A673 (cell line): ENCODE data around the gene ZNF334. TPM values are rescaled to one million over a fixed set of nuclear protein-coding genes. Genes with fewer than 3 reads are reported as not detected.

Experiments used
- BruUV-seq: library from RNA; stranded (reverse); fragments of 400-500 nt; replicated peaks from 2 replicates; lab custom pipeline; 2021; lab: Mats Ljungman, UMichigan
- CTCF ChIA-PET: fragments of 300-600 bp; sonication (Branson Sonifier 250); formaldehyde crosslinking; loops from one replicate; lab custom pipeline; 2022; ENCODE audit warnings: antibody characterized with exemption; lab: Charles Lee
- POLR2A ChIA-PET: fragments of 300-600 bp; sonication (Branson Sonifier 250); formaldehyde crosslinking; loops from one replicate; lab custom pipeline; 2022; ENCODE audit warnings: antibody characterized with exemption; ENCODE audit not compliant: low non-redundant PET; lab: Charles Lee
- DNase-seq: peaks from one replicate; pipeline ENCODE4 v3.0.0-alpha.2; 2015; ENCODE audit warnings: low spot score
- H3K27ac ChIP-seq: fragments of 200-600 bp; sonication (generic); 2 replicates; pipeline ENCODE4 v1.5.1; 2016; ENCODE audit warnings: mixed run types, low read depth, mild to moderate bottlenecking, mixed read lengths, antibody characterized with exemption, low read length; ENCODE audit not compliant: poor library complexity, severe bottlenecking
- H3K27me3 ChIP-seq: fragments of 200-600 bp; sonication (generic); replicated peaks from 2 replicates; pipeline ENCODE4 v1.6.1; 2017; ENCODE audit warnings: mixed run types, low read depth, mild to moderate bottlenecking, mixed read lengths, antibody characterized with exemption, low read length; ENCODE audit not compliant: insufficient read depth, poor library complexity
- H3K36me3 ChIP-seq: fragments of 200-600 bp; sonication (generic); 2 replicates; pipeline ENCODE4 v1.6.1; 2016; ENCODE audit warnings: mixed run types, mild to moderate bottlenecking, mixed read lengths, antibody characterized with exemption, low read length; ENCODE audit not compliant: insufficient read depth, poor library complexity, severe bottlenecking
- H3K4me1 ChIP-seq: fragments of 200-600 bp; sonication (generic); 2 replicates; pipeline ENCODE4 v1.6.1; 2017; ENCODE audit warnings: mixed run types, mild to moderate bottlenecking, mixed read lengths, antibody characterized with exemption, low read length; ENCODE audit not compliant: insufficient read depth, poor library complexity, severe bottlenecking
- H3K4me3 ChIP-seq: fragments of 200-600 bp; sonication (generic); 2 replicates; pipeline ENCODE4 v1.5.1; 2016; ENCODE audit warnings: low read depth, mixed run types, mild to moderate bottlenecking, mixed read lengths, low read length; ENCODE audit not compliant: poor library complexity, severe bottlenecking
- H3K9me3 ChIP-seq: fragments of 200-600 bp; sonication (generic); 2 replicates; pipeline ENCODE4 v1.6.1; 2016; ENCODE audit warnings: mixed run types, low read depth, mild to moderate bottlenecking, mixed read lengths, antibody characterized with exemption, low read length; ENCODE audit not compliant: poor library complexity, severe bottlenecking
- EZH2 ChIP-seq: fragments of 200-600 bp; sonication (generic); IDR thresholded peaks from 2 replicates; pipeline ENCODE4 v1.6.1; 2017; ENCODE audit warnings: borderline replicate concordance, low read depth, mild to moderate bottlenecking, mixed read lengths, antibody characterized with exemption, low read length; ENCODE audit not compliant: poor library complexity, severe bottlenecking
- intact Hi-C: fragments of 100-400 bp; cut with micrococcal nuclease; formaldehyde crosslinking; loops from one replicate; pipeline ENCODE4 v1.10.0; 2022; ENCODE audit not compliant: unreplicated experiment
- total RNA-seq: library from RNA; stranded (reverse); gene quantifications from 2 replicates; pipeline ENCODE4 v1.2.3, GENCODE V29; 2021
- TF ChIP-seq, protein P1 (sequence below): fragments of 300-800, 200-600 bp; sonication (generic); conservative IDR thresholded peaks from 2 replicates; pipeline ENCODE4 v1.5.1; 2017; ENCODE audit warnings: low read depth, mild to moderate bottlenecking, antibody characterized with exemption, low read length, moderate library complexity, mixed read lengths

Gene ZNF334
- total RNA-seq, 1 experiment from 2014 or later = 4.5 TPM

DNA sequence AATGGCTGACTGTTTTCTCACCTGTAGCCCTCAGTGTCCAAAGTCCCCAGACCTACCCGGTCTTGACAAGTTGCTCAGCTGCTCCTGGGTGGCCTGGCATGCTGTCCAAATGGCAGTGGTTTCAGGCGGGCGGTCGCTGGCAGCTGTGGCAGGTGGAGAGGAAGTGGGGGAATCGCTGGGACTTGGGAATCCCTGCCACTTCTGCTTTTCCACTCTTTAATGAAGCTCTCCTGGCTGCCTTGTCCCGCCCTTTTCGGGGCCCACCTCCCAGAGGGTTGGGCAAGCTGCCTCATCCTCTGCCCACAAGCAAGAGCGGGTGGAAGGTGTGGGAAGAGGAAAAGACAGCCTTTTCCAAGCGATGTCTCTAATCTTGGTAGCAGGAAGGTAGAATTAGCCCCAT, 37.1 kb upstream of the ZNF334 start, which contains the start of gene OCSTAMP:
OCSTAMP (minus strand) TSS at position 194 of the 400 bp plus-strand sequence; CDS start at position 100, 94 bp downstream.
- ChIA-PET CTCF (no interaction called here), POLR2A (no interaction called here)
- H3K4me1 ChIP-seq = no peaks in the 10 kb centered on the region
- no peak within 1 kb of the TSS for H3K27ac ChIP-seq
- no peaks in the 10 kb centered on the region for H3K27me3 ChIP-seq
- no TSS peak for BruUV-seq
- no peaks in the 10 kb centered on the region for H3K9me3 ChIP-seq
- H3K4me3 ChIP-seq = no peak within 1 kb of the TSS
- no peak for TF ChIP-seq EZH2
- TF ChIP-seq, protein P1, sequence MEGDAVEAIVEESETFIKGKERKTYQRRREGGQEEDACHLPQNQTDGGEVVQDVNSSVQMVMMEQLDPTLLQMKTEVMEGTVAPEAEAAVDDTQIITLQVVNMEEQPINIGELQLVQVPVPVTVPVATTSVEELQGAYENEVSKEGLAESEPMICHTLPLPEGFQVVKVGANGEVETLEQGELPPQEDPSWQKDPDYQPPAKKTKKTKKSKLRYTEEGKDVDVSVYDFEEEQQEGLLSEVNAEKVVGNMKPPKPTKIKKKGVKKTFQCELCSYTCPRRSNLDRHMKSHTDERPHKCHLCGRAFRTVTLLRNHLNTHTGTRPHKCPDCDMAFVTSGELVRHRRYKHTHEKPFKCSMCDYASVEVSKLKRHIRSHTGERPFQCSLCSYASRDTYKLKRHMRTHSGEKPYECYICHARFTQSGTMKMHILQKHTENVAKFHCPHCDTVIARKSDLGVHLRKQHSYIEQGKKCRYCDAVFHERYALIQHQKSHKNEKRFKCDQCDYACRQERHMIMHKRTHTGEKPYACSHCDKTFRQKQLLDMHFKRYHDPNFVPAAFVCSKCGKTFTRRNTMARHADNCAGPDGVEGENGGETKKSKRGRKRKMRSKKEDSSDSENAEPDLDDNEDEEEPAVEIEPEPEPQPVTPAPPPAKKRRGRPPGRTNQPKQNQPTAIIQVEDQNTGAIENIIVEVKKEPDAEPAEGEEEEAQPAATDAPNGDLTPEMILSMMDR = no peak
- intact Hi-C loops = no loop called here
- no peak for DNase-seq
- no peaks in the 10 kb centered on the region for H3K36me3 ChIP-seq

DNA sequence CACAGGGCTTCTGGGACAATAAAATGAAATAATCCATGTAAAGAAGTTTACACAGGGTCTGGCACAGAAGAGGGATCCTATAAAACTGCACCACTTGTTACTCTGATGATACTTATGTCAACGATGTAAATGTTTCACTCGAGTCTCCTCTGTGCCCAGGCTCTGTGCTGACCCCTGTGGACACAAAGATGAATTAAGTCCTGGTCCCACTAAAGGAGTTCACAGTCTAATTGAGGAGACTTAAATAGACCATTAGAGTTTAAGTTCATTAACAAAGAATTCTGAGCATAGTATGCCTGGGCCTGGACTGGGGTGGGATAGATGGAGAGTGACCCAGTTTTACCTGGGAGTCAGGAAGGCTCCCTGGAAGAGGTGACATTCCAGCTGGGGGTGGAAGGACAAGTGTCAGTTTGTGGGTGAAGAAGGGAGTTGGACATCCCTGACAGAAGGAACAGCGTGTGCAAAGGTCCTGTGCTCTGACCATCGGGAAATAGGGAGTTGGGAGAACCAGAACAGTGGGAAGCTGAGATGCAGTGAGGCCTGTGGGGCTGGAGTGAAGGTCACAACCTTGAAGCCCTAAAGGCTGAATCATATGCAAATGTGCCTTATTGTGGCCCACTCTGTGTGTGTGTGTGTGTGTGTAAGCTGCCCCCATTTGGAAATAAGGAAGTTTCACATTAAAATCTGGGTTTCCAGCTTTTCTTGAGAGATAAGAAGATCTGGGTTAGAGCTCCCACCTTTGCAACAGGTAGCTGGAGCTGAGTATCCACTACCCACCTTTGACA, 36.0 kb upstream of the ZNF334 start:
- BruUV-seq = no TSS peak
- H3K27me3 ChIP-seq = peaks cover 1% of the 10 kb centered on the region
- no peak for DNase-seq
- ChIA-PET CTCF (no interaction called here), POLR2A (no interaction called here)
- intact Hi-C loops = no loop called here
- no peak overlapping the region for H3K4me3 ChIP-seq
- H3K4me1 ChIP-seq = no peaks in the 10 kb centered on the region
- no peak for TF ChIP-seq EZH2
- H3K27ac ChIP-seq = no peak overlapping the region
- H3K36me3 ChIP-seq = no peaks in the 10 kb centered on the region
- H3K9me3 ChIP-seq = no peaks in the 10 kb centered on the region

DNA sequence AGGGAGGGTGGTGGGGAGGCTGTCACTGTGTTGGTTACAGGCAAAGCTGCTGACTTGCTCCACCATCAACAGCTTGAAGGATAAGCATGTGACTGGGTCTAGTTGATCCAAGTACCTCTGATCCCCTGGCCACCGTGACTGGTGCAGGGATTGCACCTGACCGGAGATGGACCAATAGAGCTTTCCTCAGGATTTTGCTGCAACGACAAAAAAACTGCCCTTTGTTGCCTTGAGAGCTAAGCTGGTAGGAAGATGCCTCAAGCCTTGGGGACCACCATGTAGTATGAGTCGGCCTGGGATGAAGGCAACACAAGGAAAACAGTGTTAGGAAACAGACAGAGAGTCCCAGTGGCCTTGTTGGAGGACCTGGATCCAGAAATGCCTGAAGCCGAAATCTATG, 35.3 kb upstream of the ZNF334 start:
- ChIA-PET CTCF (no interaction called here), POLR2A (no interaction called here)
- Histone ChIP-seq H3K4me1 (no peaks in the 10 kb centered on the region), H3K36me3 (no peaks in the 10 kb centered on the region), H3K27ac (no peak overlapping the region), H3K4me3 (no peak overlapping the region), H3K27me3 (peaks cover 8% of the 10 kb centered on the region), H3K9me3 (no peaks in the 10 kb centered on the region)
- intact Hi-C loops = no loop called here
- DNase-seq = no peak
- no TSS peak for BruUV-seq
- no peak for TF ChIP-seq EZH2
- TF ChIP-seq, protein P1 = no peak
